K562 (cell line): Measurements from ENCODE around the gene SPOCK2. TPM values are rescaled to one million over a fixed set of nuclear protein-coding genes. Genes with fewer than 3 reads are reported as not detected.

Experiments
- ATAC-seq: fragments of 200-7000 bp; cut with Tn5 transposase; 3 replicates; pipeline ENCODE4 v1.9.1; 2020; ENCODE audit warnings: moderate library complexity
- BruUV-seq: library from RNA; stranded (reverse); fragments of 400-500 nt; replicated peaks from 2 replicates; lab custom pipeline; 2021; lab: Mats Ljungman, UMichigan
- CTCF ChIA-PET: fragments of 300-600 bp; formaldehyde crosslinking; extraction: SDS; loops from one replicate; lab custom pipeline; 2021; ENCODE audit warnings: low intra/inter-chr PET ratio; lab: Yijun Ruan, JAX
- POLR2A ChIA-PET: fragments of 300-600, 350-650 bp; sonication (Branson Sonifier 250); formaldehyde crosslinking; extraction: SDS; loops from one replicate; lab custom pipeline; 2021; ENCODE audit warnings: antibody characterized with exemption, inconsistent platforms; lab: Yijun Ruan, JAX
- DNase-seq, 4 experiments: peaks; one replicate each; pipeline versions ENCODE4 v3.0.0 to v3.0.0-alpha.2; 2011 to 2018; ENCODE audit warnings: low spot score in 3 of 4, mixed read lengths in 3 of 4; ENCODE audit errors: extremely low read depth in 1 of 4
- FAIRE-seq: peaks from 2 replicates; lab custom pipeline; 2011; peaks lifted over from hg19 to GRCh38; lab: Jason Lieb, UNC
- H2AFZ ChIP-seq: 2 replicates; pipeline ENCODE4 v1.6.0; 2011; ENCODE audit warnings: low read depth, low read length, control low read depth, inconsistent platforms
- H3K27ac ChIP-seq: fragments of 200-600 bp; 3 replicates; pipeline ENCODE4 v1.8.0; 2011; ENCODE audit warnings: low read depth, mild to moderate bottlenecking, control low read depth, inconsistent platforms, low read length, moderate library complexity, mixed read lengths; ENCODE audit errors: extremely low read depth
- H3K27me3 ChIP-seq, 2 experiments: fragments of 300-600 bp in 1 of 2; 2 replicates in 1 of 2; 3 replicates in 1 of 2; pipeline versions ENCODE4 v1.6.0 to v1.8.0; 2011; ENCODE audit warnings: inconsistent platforms in 2 of 2, low read length in 2 of 2, mild to moderate bottlenecking in 1 of 2, mixed read lengths in 1 of 2, moderate library complexity in 1 of 2; ENCODE audit not compliant: control insufficient read depth in 2 of 2, insufficient read depth in 2 of 2
- H3K36me3 ChIP-seq: fragments of 300-600 bp; 3 replicates; pipeline ENCODE4 v1.8.0; 2011; ENCODE audit warnings: mild to moderate bottlenecking, low read length, inconsistent platforms; ENCODE audit not compliant: control insufficient read depth, insufficient read depth
- H3K4me1 ChIP-seq, 2 experiments: fragments of 200-600 bp in 1 of 2; replicated peaks in 1 of 2; 2 replicates in 1 of 2; 3 replicates in 1 of 2; pipeline versions ENCODE4 v1.5.1 to v1.8.0; 2011; ENCODE audit warnings: inconsistent platforms in 2 of 2, low read length in 2 of 2, mild to moderate bottlenecking in 1 of 2, mixed read lengths in 1 of 2, moderate library complexity in 1 of 2; ENCODE audit not compliant: control insufficient read depth in 2 of 2, insufficient read depth in 2 of 2
- H3K4me2 ChIP-seq: 2 replicates; pipeline ENCODE4 v1.6.1; 2011; ENCODE audit warnings: low read length, control low read depth, inconsistent platforms, mixed read lengths; ENCODE audit not compliant: insufficient read depth
- H3K4me3 ChIP-seq: fragments of 200-600 bp; sonication (generic), shearing (Covaris generic); 2 replicates; pipeline ENCODE4 v1.5.1; 2016; ENCODE audit warnings: control low read depth, inconsistent platforms
- H3K79me2 ChIP-seq: fragments of 200-600 bp; 3 replicates; pipeline ENCODE4 v1.8.0; 2011; ENCODE audit warnings: low read length, inconsistent platforms; ENCODE audit not compliant: control insufficient read depth, insufficient read depth
- H3K9ac ChIP-seq, 2 experiments: 2 replicates each; pipeline versions ENCODE4 v1.6.0 to v1.6.1; 2011; ENCODE audit warnings: low read depth in 2 of 2, low read length in 2 of 2, control low read depth in 1 of 2, inconsistent platforms in 1 of 2, mild to moderate bottlenecking in 1 of 2, mixed read lengths in 1 of 2; ENCODE audit not compliant: insufficient read depth in 1 of 2
- H3K9me1 ChIP-seq: one replicate; pipeline ENCODE4 v1.6.0; 2011; ENCODE audit warnings: inconsistent platforms, mild to moderate bottlenecking, low read length, moderate library complexity; ENCODE audit not compliant: control insufficient read depth, insufficient read depth
- H3K9me3 ChIP-seq: replicated peaks from 2 replicates; pipeline ENCODE4 v1.5.1; 2011; ENCODE audit warnings: low read depth, low read length, inconsistent platforms; ENCODE audit not compliant: control insufficient read depth, insufficient read depth
- H4K20me1 ChIP-seq: replicated peaks from 2 replicates; pipeline ENCODE4 v1.6.1; 2011; ENCODE audit warnings: low read length, inconsistent platforms, mixed read lengths; ENCODE audit not compliant: control insufficient read depth, insufficient read depth
- ATF1 ChIP-seq, 2 experiments: fragments of 450-650 bp in 1 of 2; IDR thresholded peaks; 2 replicates each; pipeline ENCODE4 v1.6.1; 2016; ENCODE audit warnings: missing compliant biosample characterization in 1 of 2, missing genetic modification characterization in 1 of 2
- BRF1 ChIP-seq: IDR thresholded peaks from 3 replicates; pipeline ENCODE4 v1.6.1; 2011; ENCODE audit warnings: borderline replicate concordance, mild to moderate bottlenecking; ENCODE audit not compliant: insufficient read length; ENCODE audit errors: extremely low read depth
- CBX2 ChIP-seq: fragments of 200-600 bp; sonication (generic); IDR thresholded peaks from one replicate; pipeline ENCODE4 v1.6.1; 2012; ENCODE audit warnings: mild to moderate bottlenecking, low read length, inconsistent platforms; ENCODE audit not compliant: insufficient read depth, poor library complexity, severe bottlenecking
- ETS2 ChIP-seq: IDR thresholded peaks from 2 replicates; pipeline ENCODE4 v1.6.1; 2016; ENCODE audit warnings: borderline replicate concordance, missing genetic modification characterization, mild to moderate bottlenecking, moderate library complexity, missing compliant biosample characterization; ENCODE audit not compliant: poor library complexity, severe bottlenecking
- FOXJ3 ChIP-seq: sonication (generic); formaldehyde crosslinking; IDR thresholded peaks from 2 replicates; pipeline ENCODE4 v1.4.0; 2020; ENCODE audit warnings: mild to moderate bottlenecking, missing genetic modification reagents
- JUND ChIP-seq, 2 experiments: IDR thresholded peaks; 2 replicates in 1 of 2; 3 replicates in 1 of 2; pipeline ENCODE4 v1.6.1; 2011; ENCODE audit warnings: borderline replicate concordance in 2 of 2, low read depth in 2 of 2, low read length in 2 of 2, improper control_type of control experiment in 1 of 2, missing biosample characterization in 1 of 2, missing genetic modification characterization in 1 of 2, missing genetic modification reagents in 1 of 2
- MYNN ChIP-seq, 2 experiments: sonication (generic); formaldehyde crosslinking in 1 of 2; IDR thresholded peaks; 2 replicates each; pipeline versions ENCODE4 v1.5.0 to v1.6.1; 2016 to 2020; ENCODE audit warnings: antibody characterized with exemption in 1 of 2, missing genetic modification reagents in 1 of 2
- NR2F6 ChIP-seq: fragments of 450-650 bp; formaldehyde crosslinking; IDR thresholded peaks from 2 replicates; pipeline ENCODE4 v1.4.0; 2020; ENCODE audit warnings: mild to moderate bottlenecking
- SMAD3 ChIP-seq: fragments of 450-650 bp; formaldehyde crosslinking; conservative IDR thresholded peaks from 2 replicates; pipeline ENCODE4 v1.4.0; 2020; ENCODE audit warnings: mild to moderate bottlenecking
- SMARCA4 ChIP-seq: fragments of 450-650 bp; IDR thresholded peaks from 2 replicates; pipeline ENCODE4 v1.6.1; 2016
- ZBTB26 ChIP-seq: fragments of 450-650 bp; formaldehyde crosslinking; IDR thresholded peaks from 2 replicates; pipeline ENCODE4 v1.4.0; 2022; ENCODE audit warnings: missing genetic modification characterization
- WGBS: fragments of 100-300 bp; shearing (Covaris generic); methylation state at CpG from one replicate; pipeline ENCODE4 v1.1.6; 2016; ENCODE audit warnings: low coverage, mixed read lengths; ENCODE audit not compliant: insufficient coverage; ENCODE audit errors: missing lambda C conversion rate; 5-methylcytosine and 5-hydroxymethylcytosine counted together
- in situ Hi-C: fragments of 300-500 bp; cut with MboI; formaldehyde crosslinking; loops from 4 replicates; pipeline ENCODE4 v1.15.0; 2018; ENCODE audit warnings: inconsistent platforms, mixed read lengths
- intact Hi-C: fragments of 100-400 bp; cut with micrococcal nuclease; formaldehyde crosslinking; loops from 2 replicates; pipeline ENCODE4 v1.14.2; 2022
- polyA plus RNA-seq, 8 experiments: library from polyadenylated mRNA; depleted of rRNA in 4 of 8; stranded (reverse) in 5 of 8; unstranded in 3 of 8; fragments of >200 nt; fragmentation: Nextera tagmentation in 2 of 8; fragmentation: Illumina TruSeq in 1 of 8; extraction: Ambion mirVana in 2 of 8; extraction: Trizol in 1 of 8; gene quantifications; 2 replicates each; pipeline versions ENCODE4 v1.2.1 to v1.2.3, GENCODE V29; 2011 to 2014; ENCODE audit warnings: inconsistent platforms in 1 of 8, missing spikeins in 1 of 8
- total RNA-seq, 7 experiments: library from RNA; depleted of rRNA in 6 of 7; stranded (reverse); fragments of >200 nt in 6 of 7; fragmentation: Illumina TruSeq in 2 of 7; extraction: Trizol in 2 of 7; gene quantifications; 2 replicates each; pipeline versions ENCODE4 v1.2.1 to v1.2.3, GENCODE V29; 2011 to 2021; ENCODE audit warnings: low replicate concordance in 1 of 7
- TF ChIP-seq, protein P1 (sequence below): fragments of 450-650 bp; IDR thresholded peaks from 2 replicates; pipeline ENCODE4 v1.6.1; 2017; ENCODE audit warnings: antibody characterized with exemption, mild to moderate bottlenecking

SPOCK2 gene
- total and polyA plus RNA-seq, 9 of the 15 experiments (the other 6 are each of a cell fraction or from before 2014, with no cell fraction given) = 0.04 to 0.86 (median 0.11) TPM; not detected in 2

GRCh38 chr10:72049472-72049871, 38.9 kb downstream of the SPOCK2 start (continued):
- TF ChIP-seq CBX2 = no peak

DNA sequence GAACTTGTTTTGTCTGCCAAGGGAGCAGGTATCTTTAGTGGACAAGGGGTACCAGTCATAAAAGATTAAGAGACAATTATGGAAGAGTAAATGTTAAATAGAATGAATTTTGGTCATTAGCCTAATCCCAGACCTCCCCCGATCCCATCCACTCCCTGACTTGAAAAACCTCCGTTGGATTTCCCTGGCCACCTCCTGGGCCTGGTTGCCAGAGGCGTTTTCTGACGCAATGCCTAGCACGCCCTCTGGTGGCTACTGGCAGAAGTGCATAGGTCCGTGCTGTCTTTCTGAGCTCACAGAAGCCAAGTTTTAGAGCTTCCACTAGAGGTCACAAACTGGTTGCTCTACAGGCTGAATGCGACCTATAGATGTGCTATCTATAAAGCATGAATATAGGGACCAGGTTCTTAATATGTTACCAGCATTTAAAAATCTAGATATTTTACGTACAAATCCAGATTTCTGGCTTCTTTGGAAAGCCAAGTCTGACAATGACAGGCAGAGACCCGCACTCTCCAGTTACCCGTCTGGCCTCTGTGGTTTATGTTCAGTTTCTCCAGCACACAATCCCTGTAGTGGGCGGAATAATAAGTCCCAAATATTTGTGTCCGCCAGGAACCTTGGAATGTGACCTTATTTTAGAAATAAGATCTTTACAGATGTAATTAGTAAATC, 39.8 kb downstream of the SPOCK2 start:
- no TSS peak for BruUV-seq
- Histone ChIP-seq H3K36me3 (no peaks in the 10 kb centered on the region), H3K4me1 (peaks cover 4 to 7% of the 10 kb centered on the region in 2 experiments; a peak in 3 of 5 replicates), H3K79me2 (no peaks in the 10 kb centered on the region), H3K4me2 (no peak overlapping the region), H3K9me3 (peaks cover 9% of the 10 kb centered on the region), H3K4me3 (no peak overlapping the region), H3K9ac (no peak overlapping the region), H2AFZ (no peak overlapping the region), H3K27me3 (peaks cover 0 to 3% of the 10 kb centered on the region in 2 experiments; a peak in 1 of 5 replicates), H3K9me1 (no peaks in the 10 kb centered on the region), H3K27ac (no peak overlapping the region), H4K20me1 (no peaks in the 10 kb centered on the region)
- FAIRE-seq (peak; percentile 99), DNase-seq (peak; percentile 89 to 95 (median 92)), ATAC-seq (peak; percentile 94)
- WGBS = 28% methylated on average over 12 of the region's 12 CpGs
- intact Hi-C loops = loop anchor here (1.0 to 10.0 kb wide), 8 partner anchors 71 to 734 kb away; partner anchors contain the start of gene SLC29A3
- in situ Hi-C loops = loop anchor here (5.0 to 10.0 kb wide), 2 partner anchors 151 to 734 kb away; partner anchors contain the start of gene SLC29A3
- CTCF ChIA-PET = interaction anchor here (0.6 to 6.7 kb wide), 19 partner anchors 9 to 786 kb away, joined by 3 to 159 read pairs (median 3); partner anchors contain the start of genes ANAPC16, ASCC1 and PSAP
- POLR2A ChIA-PET = interaction anchor here (0.5 to 2.1 kb wide), 12 partner anchors 9 to 292 kb away, joined by 3 to 6 read pairs (median 4); partner anchors contain the start of genes DDIT4 and SPOCK2
- no peak for TF ChIP-seq NR2F6 (CRISPR knock-in tag)
- TF ChIP-seq, protein P1, sequence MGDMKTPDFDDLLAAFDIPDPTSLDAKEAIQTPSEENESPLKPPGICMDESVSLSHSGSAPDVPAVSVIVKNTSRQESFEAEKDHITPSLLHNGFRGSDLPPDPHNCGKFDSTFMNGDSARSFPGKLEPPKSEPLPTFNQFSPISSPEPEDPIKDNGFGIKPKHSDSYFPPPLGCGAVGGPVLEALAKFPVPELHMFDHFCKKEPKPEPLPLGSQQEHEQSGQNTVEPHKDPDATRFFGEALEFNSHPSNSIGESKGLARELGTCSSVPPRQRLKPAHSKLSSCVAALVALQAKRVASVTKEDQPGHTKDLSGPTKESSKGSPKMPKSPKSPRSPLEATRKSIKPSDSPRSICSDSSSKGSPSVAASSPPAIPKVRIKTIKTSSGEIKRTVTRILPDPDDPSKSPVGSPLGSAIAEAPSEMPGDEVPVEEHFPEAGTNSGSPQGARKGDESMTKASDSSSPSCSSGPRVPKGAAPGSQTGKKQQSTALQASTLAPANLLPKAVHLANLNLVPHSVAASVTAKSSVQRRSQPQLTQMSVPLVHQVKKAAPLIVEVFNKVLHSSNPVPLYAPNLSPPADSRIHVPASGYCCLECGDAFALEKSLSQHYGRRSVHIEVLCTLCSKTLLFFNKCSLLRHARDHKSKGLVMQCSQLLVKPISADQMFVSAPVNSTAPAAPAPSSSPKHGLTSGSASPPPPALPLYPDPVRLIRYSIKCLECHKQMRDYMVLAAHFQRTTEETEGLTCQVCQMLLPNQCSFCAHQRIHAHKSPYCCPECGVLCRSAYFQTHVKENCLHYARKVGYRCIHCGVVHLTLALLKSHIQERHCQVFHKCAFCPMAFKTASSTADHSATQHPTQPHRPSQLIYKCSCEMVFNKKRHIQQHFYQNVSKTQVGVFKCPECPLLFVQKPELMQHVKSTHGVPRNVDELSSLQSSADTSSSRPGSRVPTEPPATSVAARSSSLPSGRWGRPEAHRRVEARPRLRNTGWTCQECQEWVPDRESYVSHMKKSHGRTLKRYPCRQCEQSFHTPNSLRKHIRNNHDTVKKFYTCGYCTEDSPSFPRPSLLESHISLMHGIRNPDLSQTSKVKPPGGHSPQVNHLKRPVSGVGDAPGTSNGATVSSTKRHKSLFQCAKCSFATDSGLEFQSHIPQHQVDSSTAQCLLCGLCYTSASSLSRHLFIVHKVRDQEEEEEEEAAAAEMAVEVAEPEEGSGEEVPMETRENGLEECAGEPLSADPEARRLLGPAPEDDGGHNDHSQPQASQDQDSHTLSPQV = peak; percentile 56; the same call in 1 of the 2 replicates
- TF ChIP-seq FOXJ3 (CRISPR knock-in tag) = no peak
- TF ChIP-seq ATF1 (CRISPR knock-in tag; IDR thresholded peaks at IDR 0.05) = no peak
- peak; percentile 69 for TF ChIP-seq ATF1 (tag; IDR thresholded peaks at IDR 0.05)
- TF ChIP-seq MYNN (IDR thresholded peaks at IDR 0.05) = peak; percentile 45; the same call in 1 of the 2 replicates
- no peak for TF ChIP-seq MYNN (CRISPR knock-in tag; IDR thresholded peaks at IDR 0.05)
- peak; percentile 83 for TF ChIP-seq JUND (IDR thresholded peaks at IDR 0.05; ENCODE audit: borderline replicate concordance, low read depth, low read length)
- TF ChIP-seq JUND (tag; IDR thresholded peaks at IDR 0.05; ENCODE audit: borderline replicate concordance, low read depth, low read length) = no peak; the same call in 2 of the 3 replicates
- 0 out of 2 replicates have a peak, but pooled peaks have one; percentile 13 for TF ChIP-seq SMARCA4
- TF ChIP-seq ETS2 (tag) = no peak
- no peak for TF ChIP-seq BRF1
- TF ChIP-seq SMAD3 = 0 out of 2 replicates have a peak, but pooled peaks have one; percentile 46
- no peak for TF ChIP-seq ZBTB26 (CRISPR knock-in tag)
